Glomerular visceral epithelial cell (primary cell): ENCODE measurements around the gene OR7C2.
"Not testable (repeated sequence)": the region's sequence is repeated elsewhere in the genome, so short reads cannot be mapped to it uniquely, and the experiment has no call there.

ENCODE experiments used
- DNase-seq: peaks from one replicate; pipeline ENCODE4 v3.0.0-alpha.2; 2016; ENCODE audit errors: extremely low spot score

OR7C2 gene

GRCh38 chr19:14941189-14941588 is at the start of gene OR7C2:
OR7C2 (plus strand) TSS chr19:14941489; CDS start chr19:14941489, 0 bp downstream.
- no peak for DNase-seq

DNA sequence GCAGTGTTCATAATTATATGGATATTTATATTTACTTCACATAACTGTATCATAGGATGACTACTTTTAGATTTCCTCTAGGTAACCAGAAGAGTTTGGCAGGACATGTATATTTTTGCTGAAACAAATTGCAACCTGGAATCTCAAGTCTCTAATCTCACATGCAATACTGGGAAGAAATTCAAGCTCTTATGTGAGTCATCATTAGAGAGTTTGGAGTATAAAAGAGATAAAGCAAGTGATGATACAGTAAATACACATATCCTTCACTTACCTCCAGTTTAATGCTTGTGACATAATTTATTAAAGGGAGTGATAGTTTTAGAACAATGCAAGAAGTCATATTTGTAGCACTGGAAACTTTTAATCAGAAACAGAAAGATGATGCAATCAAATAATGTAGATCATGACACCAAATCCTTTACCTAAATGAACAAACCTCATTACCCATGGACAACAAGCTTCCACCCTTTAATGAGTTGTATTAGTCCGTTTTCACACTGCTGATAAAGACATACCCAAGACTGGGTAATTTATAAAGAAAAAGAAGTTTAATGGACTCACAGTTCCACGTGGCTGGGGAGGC is 39.5 kb upstream of the OR7C2 start:
- DNase-seq, result no peak

- DNase-seq, result no peak
These were observed 34.6 kb upstream of the OR7C2 start for GRCh38 chr19:14906711-14907110.

DNA sequence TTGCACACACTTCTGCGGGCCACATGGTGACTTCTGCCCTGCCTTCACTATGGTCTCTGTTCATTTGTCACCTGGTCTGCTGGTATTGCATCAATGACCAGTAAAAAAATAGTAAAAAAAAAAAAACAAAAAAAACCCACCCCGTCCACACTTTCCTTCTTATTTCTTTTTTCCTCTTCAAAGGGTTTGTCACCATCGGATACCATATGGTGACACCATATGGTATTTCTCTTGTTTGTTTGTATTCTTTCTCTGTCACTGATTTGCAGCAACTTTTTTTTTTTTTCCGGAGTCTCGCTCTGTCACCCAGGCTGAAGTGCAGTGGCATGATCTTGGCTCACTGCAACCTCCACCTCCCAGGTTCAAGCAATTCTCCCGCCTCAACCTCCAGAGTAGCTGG is 26.2 kb upstream of the OR7C2 start:
- DNase-seq, result no peak

DNA sequence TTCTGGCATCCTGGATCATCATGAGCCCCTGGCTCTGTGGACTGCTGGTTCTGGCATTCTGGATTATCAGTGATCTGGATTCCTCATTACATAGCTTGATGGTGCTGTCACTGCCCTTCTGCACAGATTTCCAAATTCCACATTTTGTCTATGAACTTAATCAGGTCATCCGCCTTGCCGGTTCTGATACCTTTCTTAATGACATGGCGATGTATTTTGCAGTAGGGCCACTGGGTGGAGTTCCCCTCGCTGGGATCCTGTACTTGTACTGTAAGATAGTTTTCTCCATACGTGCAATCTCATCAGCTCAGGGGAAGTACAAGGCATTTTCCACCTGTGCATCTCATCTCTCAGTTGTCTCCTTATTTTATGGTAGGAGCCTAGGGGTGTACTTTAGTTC is 24.4 kb upstream of the OR7C2 start:
- no peak for DNase-seq

DNA sequence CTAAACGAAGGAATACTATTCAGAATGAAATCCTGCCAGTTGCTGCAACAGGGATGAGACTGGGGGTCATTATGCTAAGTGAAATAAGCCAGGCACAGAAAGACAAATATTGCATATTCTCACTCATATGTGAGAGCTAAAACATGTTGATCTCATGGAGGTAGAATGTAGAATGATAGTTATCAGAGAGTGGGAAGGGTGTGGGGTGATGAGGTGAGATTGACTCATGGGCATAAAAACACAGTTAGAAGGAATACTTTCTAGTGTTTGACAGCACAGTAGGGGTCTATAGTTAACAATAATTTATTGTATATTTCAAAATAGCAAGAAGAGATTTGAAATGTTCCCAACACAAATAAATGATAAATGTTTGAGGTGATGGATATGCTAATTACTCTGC is 7.8 kb upstream of the OR7C2 start:
- DNase-seq, result no peak

DNA sequence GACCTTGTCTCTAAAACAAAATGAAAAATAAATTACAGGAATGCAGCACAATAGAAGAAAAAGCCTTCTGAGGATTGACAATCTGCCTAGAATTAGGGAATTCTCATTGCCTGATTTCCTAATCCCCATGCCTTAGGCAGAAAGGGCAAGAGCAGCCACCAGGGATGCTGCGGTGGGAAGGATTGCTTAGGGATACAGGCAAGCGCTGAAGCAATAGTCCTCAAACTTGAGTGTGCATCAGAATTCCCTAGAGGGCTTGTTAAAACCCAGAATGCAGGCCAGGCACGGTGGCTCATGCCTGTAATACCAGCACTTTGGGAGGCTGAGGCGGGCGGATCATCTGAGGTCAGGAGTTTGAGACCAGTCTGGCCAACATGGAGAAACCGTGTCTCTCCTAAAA is 1.0 kb upstream of the OR7C2 start:
- DNase-seq, result no peak

DNA sequence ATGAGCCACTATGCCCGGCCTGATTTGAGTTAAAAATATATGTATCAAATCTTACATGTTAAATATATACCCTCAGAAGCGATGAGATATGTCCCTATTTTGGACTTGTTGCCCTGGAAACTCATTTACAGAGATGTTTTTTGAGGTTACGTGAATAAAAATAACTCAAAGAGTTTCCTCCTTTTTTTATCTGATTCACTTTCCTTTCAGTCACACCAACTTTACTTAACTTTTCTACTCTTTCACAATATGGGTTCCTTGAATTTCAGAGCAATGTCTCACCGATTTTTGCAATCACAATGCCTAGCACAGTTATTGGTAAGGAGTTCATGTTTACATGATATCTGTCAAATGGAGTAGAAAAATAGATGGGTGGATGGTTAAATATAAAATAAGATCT is 2.3 kb downstream of the OR7C2 start:
- no peak for DNase-seq

DNA sequence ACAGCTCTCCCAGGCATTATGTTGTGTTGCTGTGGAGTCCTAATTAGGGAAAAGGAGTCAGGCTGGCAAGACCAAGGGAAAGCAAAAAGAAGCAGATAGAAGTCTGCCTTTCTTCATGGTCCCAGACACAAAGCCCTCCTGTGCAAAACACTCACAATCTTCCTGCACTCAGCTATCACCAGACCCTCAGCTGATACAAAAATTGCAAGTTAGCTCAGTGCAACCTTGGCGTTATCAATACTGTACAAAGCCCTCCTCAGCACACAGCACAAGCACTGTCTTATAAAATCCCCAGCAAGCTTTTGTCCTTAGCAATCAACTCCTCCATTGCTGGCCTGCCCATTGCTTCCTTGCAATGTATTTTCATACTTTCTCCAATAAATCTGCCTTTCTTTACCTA is 3.2 kb downstream of the OR7C2 start:
- DNase-seq, result no peak

- not testable (repeated sequence) for DNase-seq
These were observed 8.1 kb downstream of the OR7C2 start for GRCh38 chr19:14949413-14949812.

DNA sequence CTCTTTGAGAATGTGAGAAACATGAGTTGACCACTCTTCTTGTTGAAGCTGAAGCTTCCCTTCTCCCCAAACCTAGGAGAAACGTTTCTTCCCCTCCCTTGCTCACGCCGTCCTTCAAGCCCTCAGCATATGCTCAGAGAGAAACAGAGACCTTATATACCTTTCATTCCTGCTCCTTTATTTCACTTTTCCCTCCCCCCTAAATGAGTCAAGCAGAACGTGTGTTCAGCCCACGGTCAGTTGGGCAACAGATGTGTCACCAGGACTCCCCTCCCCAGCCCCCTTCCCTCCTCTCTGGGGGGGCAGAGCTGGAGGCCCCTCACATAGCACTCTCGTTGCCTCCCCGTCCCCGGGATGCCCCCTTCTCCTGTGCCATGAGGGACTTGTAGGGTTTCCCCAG is 8.6 kb downstream of the OR7C2 start:
- DNase-seq, result no peak

- DNase-seq, result no peak
These were observed 9.1 kb downstream of the OR7C2 start for GRCh38 chr19:14950421-14950820.

DNA sequence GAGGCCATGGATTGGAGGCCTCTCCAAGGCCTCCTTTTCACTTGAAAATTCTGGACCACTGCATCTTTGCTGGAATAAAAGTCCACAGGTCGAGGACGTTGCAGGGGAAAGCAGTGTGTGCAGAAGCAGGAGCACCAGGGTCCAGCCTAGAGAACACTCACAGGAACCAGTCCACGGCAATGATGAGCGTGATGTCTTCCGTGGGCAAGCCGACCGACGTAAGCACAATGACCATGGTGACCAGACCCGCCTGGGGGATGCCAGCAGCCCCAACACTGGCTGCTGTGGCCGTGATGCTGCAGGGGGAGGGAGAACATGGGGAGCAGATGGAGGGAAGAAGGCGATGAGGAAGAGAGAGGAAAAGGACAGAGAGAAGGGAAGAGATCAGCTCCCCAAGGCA is 11.5 kb downstream of the OR7C2 start:
- no peak for DNase-seq

DNA sequence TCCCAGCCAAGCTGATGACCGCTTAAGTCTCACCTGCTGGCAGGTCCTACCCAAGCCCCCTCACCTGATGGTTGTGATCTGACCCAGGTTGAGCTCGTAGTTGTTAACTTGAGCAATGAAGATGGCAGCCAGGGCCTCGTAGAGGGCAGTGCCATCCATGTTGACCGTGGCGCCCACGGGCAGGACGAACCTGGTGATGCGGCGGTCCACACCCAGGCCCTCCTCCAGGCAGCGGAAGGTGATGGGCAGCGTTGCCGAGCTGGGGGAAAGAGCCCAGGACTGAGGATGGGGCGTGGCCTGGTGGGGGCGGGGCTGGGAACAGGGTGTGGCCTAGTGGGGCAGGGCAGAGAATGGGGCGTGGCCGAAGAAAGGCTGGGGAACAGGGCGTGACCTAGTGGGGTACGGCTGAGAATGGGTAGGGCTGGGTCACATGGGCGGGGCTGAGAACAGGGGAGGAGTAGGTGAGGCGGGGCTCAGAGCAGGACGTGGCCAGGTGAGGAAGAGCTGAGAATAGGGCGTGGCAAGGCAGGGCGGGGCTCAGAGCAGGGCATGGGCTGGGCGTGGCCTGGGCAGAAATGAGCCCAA is 12.9 kb downstream of the OR7C2 start:
- DNase-seq, result no peak

DNA sequence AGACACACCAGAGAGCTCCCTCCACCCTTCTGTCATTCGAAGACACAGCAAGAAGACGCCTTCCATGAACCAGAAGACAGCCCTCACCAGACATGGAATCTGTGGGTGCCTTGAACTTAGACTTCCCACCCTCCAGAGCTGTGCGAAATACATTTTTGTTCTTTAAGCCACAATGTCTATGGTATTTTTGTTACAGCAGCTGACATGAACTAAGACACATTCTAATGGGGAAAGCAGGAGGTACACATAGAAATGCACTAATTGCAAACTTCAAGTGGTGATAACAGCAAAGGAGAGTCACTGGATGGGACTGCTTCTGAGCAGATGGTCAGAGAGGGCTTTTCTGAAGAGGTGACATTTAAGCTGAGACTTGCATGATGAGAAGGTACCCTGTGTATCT is 16.2 kb downstream of the OR7C2 start:
- DNase-seq, result no peak

GRCh38 chr19:14959263-14959662 is 18.0 kb downstream of the OR7C2 start:
- DNase-seq, result no peak

- no peak for DNase-seq
These were observed 20.8 kb downstream of the OR7C2 start for GRCh38 chr19:14961956-14962685.

DNA sequence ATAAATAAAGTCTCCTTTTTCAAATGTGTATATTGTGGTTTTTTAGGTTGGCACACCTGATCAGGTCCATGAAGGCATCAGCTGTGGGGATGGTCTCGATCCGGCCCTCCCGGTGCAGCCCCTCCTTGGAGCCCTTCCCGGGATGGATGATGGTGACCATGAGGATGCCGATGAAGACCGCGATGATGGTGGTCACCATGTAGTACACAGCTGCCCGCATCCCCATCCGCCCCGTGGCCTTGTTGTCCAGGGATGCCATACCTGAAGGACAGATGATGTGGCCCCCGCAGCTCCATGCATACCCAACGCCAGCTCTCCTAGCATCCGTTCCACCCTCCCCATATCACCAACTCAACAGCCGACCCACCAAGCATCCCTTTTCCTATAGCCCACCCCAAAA is 27.0 kb downstream of the OR7C2 start:
- DNase-seq, result no peak

GRCh38 chr19:14971474-14971873 is 30.2 kb downstream of the OR7C2 start:
- DNase-seq, result no peak

DNA sequence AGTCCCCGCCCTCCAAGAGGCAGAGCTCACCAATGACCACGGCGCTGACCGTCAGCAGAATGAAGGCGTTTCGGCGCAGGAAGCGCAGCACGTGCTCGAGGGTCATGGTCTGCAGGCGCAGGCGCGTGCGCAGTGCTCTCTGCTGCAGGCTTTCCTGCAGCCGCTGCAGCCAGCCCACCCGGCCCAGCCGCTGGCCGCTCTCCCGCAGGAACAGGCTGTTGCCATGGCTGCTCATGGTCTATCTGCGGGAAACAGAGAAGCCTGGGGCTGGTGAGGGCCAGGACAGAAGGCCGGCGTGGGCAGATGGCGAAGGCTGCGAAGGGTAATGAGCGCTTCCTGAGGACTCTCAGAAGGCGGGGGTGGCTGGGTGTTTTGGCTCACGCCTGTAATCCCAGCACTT is 31.4 kb downstream of the OR7C2 start:
- DNase-seq, result no peak

GRCh38 chr19:14974488-14974887 is 33.2 kb downstream of the OR7C2 start:
- DNase-seq, result no peak

DNA sequence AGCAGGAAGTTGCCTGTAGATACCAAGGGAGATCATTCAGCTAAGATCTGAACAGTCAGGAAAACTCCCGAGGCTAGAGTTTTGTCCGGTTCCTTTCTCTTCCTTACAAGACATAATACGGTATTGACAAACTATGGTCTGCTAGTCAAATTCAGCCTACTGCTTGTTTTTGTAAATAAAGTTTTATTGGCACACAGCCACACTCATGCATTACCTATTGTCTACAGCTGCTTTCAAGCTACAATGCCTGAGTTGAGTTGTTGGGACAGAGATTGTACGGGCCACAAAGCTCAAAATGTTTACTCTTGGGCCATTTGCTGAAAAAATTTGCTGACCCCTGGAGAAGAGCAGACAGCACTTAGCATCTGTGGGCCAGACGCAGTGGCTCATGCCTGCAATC is 35.8 kb downstream of the OR7C2 start:
- no peak for DNase-seq

GRCh38 chr19:14978161-14978776 is 37.0 kb downstream of the OR7C2 start:
- no peak for DNase-seq
